HepG2 (cell line): ENCODE data around the gene SUOX. TPM values are rescaled to one million over a fixed set of nuclear protein-coding genes. Genes with fewer than 3 reads are reported as not detected.
A peak's percentile ranks its signal among the peaks of the same experiment; 100 is the strongest.

Experiments used
- ATF7 ChIP-seq, 2 experiments: fragments of 450-650 bp in 1 of 2; sonication (generic) in 1 of 2; formaldehyde crosslinking in 1 of 2; IDR thresholded peaks; 2 replicates each; pipeline versions ENCODE4 v1.4.0 to v1.6.1; 2016 to 2020; ENCODE audit warnings: antibody characterized with exemption in 1 of 2, mild to moderate bottlenecking in 1 of 2, missing genetic modification reagents in 1 of 2
- CCAR2 ChIP-seq: fragments of 200-400 bp; formaldehyde crosslinking; optimal IDR thresholded peaks from 2 replicates; pipeline ENCODE3; 2018; ENCODE audit warnings: low read depth, mild to moderate bottlenecking, low read length, moderate library complexity
- GABPA ChIP-seq, 2 experiments: IDR thresholded peaks; 2 replicates each; pipeline ENCODE4 v1.6.1; 2011 to 2016; ENCODE audit warnings: low read depth in 2 of 2, low read length in 1 of 2, missing biosample characterization in 1 of 2, missing genetic modification characterization in 1 of 2
- HMGA1 ChIP-seq: sonication (generic); formaldehyde crosslinking; conservative IDR thresholded peaks from 2 replicates; pipeline ENCODE4 v1.4.0; 2020; ENCODE audit warnings: missing genetic modification reagents
- KAT2B ChIP-seq: fragments of 150-350 bp; IDR thresholded peaks from 2 replicates; pipeline ENCODE4 v1.6.1; 2014; ENCODE audit warnings: low read depth, low read length, borderline replicate concordance
- KLF9 ChIP-seq: IDR thresholded peaks from 2 replicates; pipeline ENCODE4 v1.6.1; 2016; ENCODE audit warnings: low read depth
- MZF1 ChIP-seq: sonication (generic); formaldehyde crosslinking; IDR thresholded peaks from 2 replicates; pipeline ENCODE4 v1.8.1; 2023; ENCODE audit warnings: mild to moderate bottlenecking, missing genetic modification reagents, borderline replicate concordance
- PRPF4 ChIP-seq: fragments of 200-400 bp; formaldehyde crosslinking; IDR thresholded peaks from 2 replicates; pipeline ENCODE4 v1.6.1; 2016; ENCODE audit warnings: low read length, low read depth; ENCODE audit not compliant: poor library complexity, severe bottlenecking
- PTBP1 ChIP-seq: fragments of 200-400 bp; formaldehyde crosslinking; IDR thresholded peaks from 2 replicates; pipeline ENCODE4 v1.6.1; 2018; ENCODE audit warnings: low read length, low read depth; ENCODE audit not compliant: poor library complexity, severe bottlenecking
- RBM39 ChIP-seq: fragments of 200-400 bp; formaldehyde crosslinking; IDR thresholded peaks from one replicate; pipeline ENCODE4 v1.6.1; 2018; ENCODE audit warnings: antibody characterized with exemption, mild to moderate bottlenecking, low read depth, low read length; ENCODE audit not compliant: poor library complexity, severe bottlenecking
- SRF ChIP-seq: IDR thresholded peaks from 2 replicates; pipeline ENCODE4 v1.6.1; 2011; ENCODE audit warnings: mild to moderate bottlenecking, low read depth, low read length, moderate library complexity
- TEAD3 ChIP-seq: optimal IDR thresholded peaks from 2 replicates; pipeline ENCODE3; 2016; ENCODE audit warnings: borderline replicate concordance
- ZFX ChIP-seq: sonication (generic); formaldehyde crosslinking; IDR thresholded peaks from 2 replicates; pipeline ENCODE4 v1.4.0; 2020; ENCODE audit warnings: mild to moderate bottlenecking, low read depth, missing genetic modification reagents, moderate library complexity
- ZNF670 ChIP-seq: sonication (generic); formaldehyde crosslinking; IDR thresholded peaks from 2 replicates; pipeline ENCODE4 v1.8.0; 2022; ENCODE audit warnings: mild to moderate bottlenecking, missing genetic modification reagents, borderline replicate concordance
- ZNF687 ChIP-seq: sonication (generic); formaldehyde crosslinking; IDR thresholded peaks from 2 replicates; pipeline ENCODE4 v1.5.1; 2020; ENCODE audit warnings: mild to moderate bottlenecking, missing genetic modification reagents, moderate library complexity
- ZSCAN29 ChIP-seq: sonication (generic); formaldehyde crosslinking; conservative IDR thresholded peaks from 2 replicates; pipeline ENCODE4 v1.4.0; 2020; ENCODE audit warnings: mild to moderate bottlenecking, missing genetic modification reagents
- polyA plus RNA-seq, 8 experiments: library from polyadenylated mRNA; depleted of rRNA in 3 of 8; stranded (reverse) in 7 of 8; unstranded in 1 of 8; fragments of >200 nt; fragmentation: Illumina TruSeq in 4 of 8; extraction: Trizol in 4 of 8; gene quantifications; 2 replicates each; pipeline versions ENCODE4 v1.2.1 to v1.2.3, GENCODE V29; 2011 to 2016; ENCODE audit warnings: low read depth in 4 of 8, missing spikeins in 1 of 8, mixed read lengths in 1 of 8; ENCODE audit not compliant: insufficient read depth in 1 of 8
- total RNA-seq, 5 experiments: library from RNA; depleted of rRNA; stranded (reverse); fragments of >200 nt; fragmentation: Illumina TruSeq; extraction: Trizol; gene quantifications; 2 replicates each; pipeline ENCODE4 v1.2.3, GENCODE V29; 2016; ENCODE audit warnings: low read depth in 1 of 5
- TF ChIP-seq, protein P1 (sequence below), 2 experiments: IDR thresholded peaks; 2 replicates each; pipeline ENCODE4 v1.6.1; 2011 to 2012; ENCODE audit warnings: low read length in 2 of 2, borderline replicate concordance in 1 of 2, low read depth in 1 of 2, mild to moderate bottlenecking in 1 of 2, moderate library complexity in 1 of 2
- TF ChIP-seq, protein P2 (sequence below): IDR thresholded peaks from 2 replicates; pipeline ENCODE4 v1.4.0; 2020; ENCODE audit warnings: mild to moderate bottlenecking, missing genetic modification reagents

Gene SUOX
- total and polyA plus RNA-seq, 2 of the 13 experiments (the other 11 are each of a cell fraction or from before 2014, with no cell fraction given): 23.9 to 25.9 TPM

DNA sequence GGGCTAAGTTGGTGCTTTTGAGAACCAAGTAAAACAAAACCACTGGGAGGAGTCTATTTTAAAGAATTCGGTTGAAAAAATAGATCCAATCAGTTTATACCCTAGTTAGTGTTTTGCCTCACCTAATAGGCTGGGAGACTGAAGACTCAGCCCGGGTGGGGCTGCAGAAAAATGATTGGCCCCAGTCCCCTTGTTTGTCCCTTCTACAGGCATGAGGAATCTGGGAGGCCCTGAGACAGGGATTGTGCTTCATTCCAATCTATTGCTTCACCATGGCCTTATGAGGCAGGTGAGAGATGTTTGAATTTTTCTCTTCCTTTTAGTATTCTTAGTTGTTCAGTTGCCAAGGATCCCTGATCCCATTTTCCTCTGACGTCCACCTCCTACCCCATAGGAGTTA lies 25.0 kb upstream of the SUOX start (continued):
- TF ChIP-seq, protein P1, sequence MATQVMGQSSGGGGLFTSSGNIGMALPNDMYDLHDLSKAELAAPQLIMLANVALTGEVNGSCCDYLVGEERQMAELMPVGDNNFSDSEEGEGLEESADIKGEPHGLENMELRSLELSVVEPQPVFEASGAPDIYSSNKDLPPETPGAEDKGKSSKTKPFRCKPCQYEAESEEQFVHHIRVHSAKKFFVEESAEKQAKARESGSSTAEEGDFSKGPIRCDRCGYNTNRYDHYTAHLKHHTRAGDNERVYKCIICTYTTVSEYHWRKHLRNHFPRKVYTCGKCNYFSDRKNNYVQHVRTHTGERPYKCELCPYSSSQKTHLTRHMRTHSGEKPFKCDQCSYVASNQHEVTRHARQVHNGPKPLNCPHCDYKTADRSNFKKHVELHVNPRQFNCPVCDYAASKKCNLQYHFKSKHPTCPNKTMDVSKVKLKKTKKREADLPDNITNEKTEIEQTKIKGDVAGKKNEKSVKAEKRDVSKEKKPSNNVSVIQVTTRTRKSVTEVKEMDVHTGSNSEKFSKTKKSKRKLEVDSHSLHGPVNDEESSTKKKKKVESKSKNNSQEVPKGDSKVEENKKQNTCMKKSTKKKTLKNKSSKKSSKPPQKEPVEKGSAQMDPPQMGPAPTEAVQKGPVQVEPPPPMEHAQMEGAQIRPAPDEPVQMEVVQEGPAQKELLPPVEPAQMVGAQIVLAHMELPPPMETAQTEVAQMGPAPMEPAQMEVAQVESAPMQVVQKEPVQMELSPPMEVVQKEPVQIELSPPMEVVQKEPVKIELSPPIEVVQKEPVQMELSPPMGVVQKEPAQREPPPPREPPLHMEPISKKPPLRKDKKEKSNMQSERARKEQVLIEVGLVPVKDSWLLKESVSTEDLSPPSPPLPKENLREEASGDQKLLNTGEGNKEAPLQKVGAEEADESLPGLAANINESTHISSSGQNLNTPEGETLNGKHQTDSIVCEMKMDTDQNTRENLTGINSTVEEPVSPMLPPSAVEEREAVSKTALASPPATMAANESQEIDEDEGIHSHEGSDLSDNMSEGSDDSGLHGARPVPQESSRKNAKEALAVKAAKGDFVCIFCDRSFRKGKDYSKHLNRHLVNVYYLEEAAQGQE (IDR thresholded peaks at IDR 0.05; ENCODE audit: borderline replicate concordance in 1 of 2, low read depth in 1 of 2, low read length in 2 of 2): no peak
- TF ChIP-seq ZSCAN29 (CRISPR knock-in tag): no peak
- TF ChIP-seq ATF7 (IDR thresholded peaks at IDR 0.05): no peak
- no peak for TF ChIP-seq ATF7 (CRISPR knock-in tag; IDR thresholded peaks at IDR 0.05)
- no peak for TF ChIP-seq PRPF4
- TF ChIP-seq RBM39: no peak
- no peak for TF ChIP-seq SRF
- no peak for TF ChIP-seq KLF9 (CRISPR knock-in tag)
- TF ChIP-seq PTBP1: no peak
- no peak for TF ChIP-seq ZNF670 (CRISPR knock-in tag)
- TF ChIP-seq MZF1 (CRISPR knock-in tag): no peak
- TF ChIP-seq TEAD3 (CRISPR knock-in tag): peak; percentile 84
- no peak for TF ChIP-seq ZNF687
- no peak for TF ChIP-seq HMGA1 (CRISPR knock-in tag)
- TF ChIP-seq, protein P2, sequence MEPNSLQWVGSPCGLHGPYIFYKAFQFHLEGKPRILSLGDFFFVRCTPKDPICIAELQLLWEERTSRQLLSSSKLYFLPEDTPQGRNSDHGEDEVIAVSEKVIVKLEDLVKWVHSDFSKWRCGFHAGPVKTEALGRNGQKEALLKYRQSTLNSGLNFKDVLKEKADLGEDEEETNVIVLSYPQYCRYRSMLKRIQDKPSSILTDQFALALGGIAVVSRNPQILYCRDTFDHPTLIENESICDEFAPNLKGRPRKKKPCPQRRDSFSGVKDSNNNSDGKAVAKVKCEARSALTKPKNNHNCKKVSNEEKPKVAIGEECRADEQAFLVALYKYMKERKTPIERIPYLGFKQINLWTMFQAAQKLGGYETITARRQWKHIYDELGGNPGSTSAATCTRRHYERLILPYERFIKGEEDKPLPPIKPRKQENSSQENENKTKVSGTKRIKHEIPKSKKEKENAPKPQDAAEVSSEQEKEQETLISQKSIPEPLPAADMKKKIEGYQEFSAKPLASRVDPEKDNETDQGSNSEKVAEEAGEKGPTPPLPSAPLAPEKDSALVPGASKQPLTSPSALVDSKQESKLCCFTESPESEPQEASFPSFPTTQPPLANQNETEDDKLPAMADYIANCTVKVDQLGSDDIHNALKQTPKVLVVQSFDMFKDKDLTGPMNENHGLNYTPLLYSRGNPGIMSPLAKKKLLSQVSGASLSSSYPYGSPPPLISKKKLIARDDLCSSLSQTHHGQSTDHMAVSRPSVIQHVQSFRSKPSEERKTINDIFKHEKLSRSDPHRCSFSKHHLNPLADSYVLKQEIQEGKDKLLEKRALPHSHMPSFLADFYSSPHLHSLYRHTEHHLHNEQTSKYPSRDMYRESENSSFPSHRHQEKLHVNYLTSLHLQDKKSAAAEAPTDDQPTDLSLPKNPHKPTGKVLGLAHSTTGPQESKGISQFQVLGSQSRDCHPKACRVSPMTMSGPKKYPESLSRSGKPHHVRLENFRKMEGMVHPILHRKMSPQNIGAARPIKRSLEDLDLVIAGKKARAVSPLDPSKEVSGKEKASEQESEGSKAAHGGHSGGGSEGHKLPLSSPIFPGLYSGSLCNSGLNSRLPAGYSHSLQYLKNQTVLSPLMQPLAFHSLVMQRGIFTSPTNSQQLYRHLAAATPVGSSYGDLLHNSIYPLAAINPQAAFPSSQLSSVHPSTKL (CRISPR knock-in tag): 0 out of 2 replicates have a peak, but pooled peaks have one; percentile 12
- TF ChIP-seq KAT2B: no peak
- TF ChIP-seq ZFX: no peak
- TF ChIP-seq GABPA (IDR thresholded peaks at IDR 0.05; ENCODE audit: low read depth, low read length): no peak
- no peak for TF ChIP-seq GABPA (CRISPR knock-in tag; IDR thresholded peaks at IDR 0.05; ENCODE audit: low read depth)
- TF ChIP-seq CCAR2: no peak
